HG03097 (cell line): ENCODE data around the gene SMPX.
A peak's percentile ranks its signal among the peaks of the same experiment; 100 is the strongest.
"Not testable (repeated sequence)": the region's sequence is repeated elsewhere in the genome, so short reads cannot be mapped to it uniquely, and the experiment has no call there.

Experiments
- ATAC-seq: cut with Tn5 transposase; IDR thresholded peaks from one replicate; pipeline ENCODE4 v1.9.1; 2021; ENCODE audit not compliant: unreplicated experiment, low FRiP score

SMPX gene

DNA sequence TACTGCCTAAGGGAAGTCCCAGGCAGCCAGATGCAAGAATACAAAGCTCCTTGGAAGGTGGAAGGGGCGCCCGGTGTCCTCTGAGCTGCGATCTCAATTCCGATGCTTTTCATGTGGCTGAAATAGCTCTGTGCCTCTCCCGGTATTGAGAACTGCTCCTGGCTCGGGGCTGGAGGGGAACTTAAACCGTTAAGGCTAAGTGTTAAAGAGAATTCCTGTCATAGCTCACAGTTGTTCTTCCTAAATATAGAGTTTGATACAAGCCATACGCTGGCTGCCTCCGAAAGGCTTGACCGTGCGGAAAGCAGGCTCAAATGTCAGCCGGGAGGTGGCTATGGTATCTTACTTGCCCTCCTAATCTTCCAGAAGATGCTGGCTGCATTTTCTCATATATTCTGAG, at the start of gene SMPX:
TSS of gene SMPX (minus strand) at position 157 of the 400 bp plus-strand sequence. CDS start 3,826 bp downstream, outside the sequence.
- no peak for ATAC-seq

DNA sequence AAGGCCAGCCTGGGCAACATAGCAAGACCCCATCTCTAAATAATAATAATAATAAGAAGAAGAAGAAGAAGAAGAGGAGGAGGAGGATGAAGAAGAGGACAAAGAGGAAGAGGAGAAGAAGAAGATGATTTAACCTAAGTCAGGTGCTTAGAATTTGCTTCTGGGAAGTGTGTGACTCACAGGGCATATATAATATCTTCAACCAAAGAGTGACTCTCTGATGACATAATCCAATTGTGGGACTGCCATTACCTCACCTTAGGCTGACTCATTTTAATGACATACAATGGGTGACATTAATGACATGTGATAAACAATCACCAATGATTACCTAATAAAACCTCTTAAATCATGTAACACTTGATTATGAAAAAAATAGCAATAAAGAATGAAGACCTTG, 48.8 kb upstream of the SMPX start:
- no peak for ATAC-seq

DNA sequence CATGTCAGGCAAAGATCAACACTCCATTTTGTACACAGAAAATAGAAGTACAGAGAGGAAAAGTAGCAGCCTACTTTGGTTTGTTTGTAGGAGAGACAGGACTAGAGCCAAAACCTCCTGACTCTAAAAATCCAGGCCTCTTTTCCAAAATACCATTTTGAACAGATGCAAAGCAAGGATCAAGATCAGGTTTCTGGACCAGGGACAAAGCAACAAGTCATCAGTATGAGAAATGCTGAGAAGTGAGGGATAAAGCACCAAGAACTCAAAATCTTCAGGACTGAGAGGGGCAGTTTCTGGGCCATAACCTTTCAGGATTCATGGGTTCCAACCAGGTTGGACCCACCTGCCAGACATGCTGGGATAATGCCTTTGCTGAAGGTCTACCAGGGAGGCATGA, 44.9 kb upstream of the SMPX start:
- ATAC-seq: no peak

GRCh38 chrX:21802054-21802670, 44.2 kb upstream of the SMPX start:
- no peak for ATAC-seq

GRCh38 chrX:21800344-21800770, 42.4 kb upstream of the SMPX start:
- ATAC-seq: no peak

- ATAC-seq: no peak
Measured at GRCh38 chrX:21799767-21800166, 41.9 kb upstream of the SMPX start.

GRCh38 chrX:21798677-21799219, 40.8 kb upstream of the SMPX start:
- ATAC-seq: no peak

DNA sequence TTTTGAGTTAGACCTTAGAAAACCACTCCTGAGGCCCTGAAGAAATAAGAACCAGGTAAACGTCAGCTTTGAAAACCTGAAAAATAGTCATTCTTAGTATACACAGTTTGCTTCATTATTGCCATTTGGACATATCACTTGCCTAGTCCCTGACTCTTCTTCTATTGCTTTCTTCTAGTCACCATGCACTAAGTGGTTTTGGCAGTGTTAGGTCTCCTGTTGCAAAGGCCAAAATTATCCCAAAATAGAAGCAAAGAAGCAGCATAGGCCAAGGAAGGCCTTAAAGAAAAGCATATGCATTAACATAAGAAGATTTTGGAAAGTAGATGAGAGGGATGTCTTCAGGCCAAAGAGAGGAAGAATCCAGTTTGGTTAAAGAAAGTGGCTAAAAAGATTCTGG, 24.1 kb upstream of the SMPX start:
- no peak for ATAC-seq

DNA sequence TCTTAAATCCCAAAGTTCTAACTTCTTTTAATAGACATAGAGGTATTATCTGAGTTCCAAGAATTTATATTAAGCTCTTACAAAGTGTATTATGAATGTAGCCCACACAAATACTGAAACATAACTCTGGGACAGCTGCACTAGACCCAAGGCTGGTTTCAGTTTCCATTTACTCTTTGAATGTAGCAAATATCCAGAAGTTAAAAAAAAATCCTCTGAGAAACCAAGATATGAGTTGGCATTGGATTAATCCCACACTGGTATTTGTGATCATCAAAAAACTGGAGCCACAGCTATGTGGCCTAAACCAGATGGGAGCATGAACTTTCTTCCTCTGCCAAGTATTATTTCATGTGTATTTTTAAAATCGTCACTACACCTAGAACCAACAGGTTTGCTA, 23.6 kb upstream of the SMPX start:
- peak; percentile 73 for ATAC-seq

DNA sequence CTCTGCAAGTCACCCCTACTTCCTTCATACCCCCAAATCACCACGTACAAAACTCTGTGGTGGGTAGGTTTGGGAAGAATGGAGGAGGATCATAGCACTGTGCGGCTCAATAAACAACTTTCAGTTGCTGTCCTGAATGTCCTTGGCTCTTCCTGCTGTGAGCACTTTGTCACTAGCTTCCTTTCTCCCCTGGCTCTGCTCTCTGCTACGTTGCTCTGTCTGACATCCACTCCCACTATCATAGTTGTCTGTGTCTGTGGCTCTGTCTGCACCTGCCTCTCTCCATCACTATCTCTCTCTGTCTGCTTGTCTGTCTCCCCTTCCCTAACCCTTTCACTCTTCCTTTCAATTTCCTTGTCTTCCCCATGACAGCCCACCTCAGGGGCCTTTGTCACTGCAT, 21.2 kb upstream of the SMPX start:
- no peak for ATAC-seq

- ATAC-seq: no peak
Measured at GRCh38 chrX:21778236-21778635, 20.3 kb upstream of the SMPX start.

DNA sequence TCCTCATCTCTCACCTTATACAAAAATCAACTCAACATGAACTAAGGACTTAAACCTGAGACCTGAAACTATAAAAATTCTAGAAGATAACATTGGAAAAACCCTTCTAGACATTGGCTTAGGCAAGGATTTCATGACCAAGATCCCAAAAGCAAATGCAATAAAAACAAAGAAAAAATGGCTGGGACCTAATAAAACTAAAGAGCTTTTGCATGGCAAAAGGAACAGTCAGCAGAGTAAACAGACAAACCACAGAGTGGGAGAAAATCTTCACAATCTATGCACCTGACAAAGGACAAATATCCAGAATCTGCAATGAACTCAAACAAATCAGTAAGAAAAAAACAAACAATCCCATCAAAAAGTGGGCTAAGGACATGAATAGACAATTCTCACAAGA, 17.2 kb upstream of the SMPX start:
- not testable (repeated sequence) for ATAC-seq

DNA sequence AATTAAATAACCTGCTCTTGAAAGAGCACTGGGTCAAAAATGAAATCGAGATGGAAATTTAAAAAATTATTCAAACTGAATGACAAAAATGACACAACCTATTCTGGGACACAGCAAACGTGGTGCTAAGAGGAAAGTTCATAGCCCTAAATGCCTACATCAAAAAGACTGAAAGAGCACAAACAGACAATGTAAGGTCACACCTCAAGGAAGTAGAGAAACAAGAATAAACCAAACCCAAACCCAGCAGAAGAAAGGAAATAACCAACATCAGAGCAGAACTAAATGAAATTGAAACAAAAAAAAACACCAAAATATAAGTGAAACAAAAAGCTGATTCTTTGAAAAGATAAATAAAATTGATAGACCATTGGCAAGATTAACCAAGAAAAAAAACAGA, 15.1 kb upstream of the SMPX start:
- ATAC-seq: not testable (repeated sequence)

- no peak for ATAC-seq
Measured at GRCh38 chrX:21770631-21771321, 12.9 kb upstream of the SMPX start.

DNA sequence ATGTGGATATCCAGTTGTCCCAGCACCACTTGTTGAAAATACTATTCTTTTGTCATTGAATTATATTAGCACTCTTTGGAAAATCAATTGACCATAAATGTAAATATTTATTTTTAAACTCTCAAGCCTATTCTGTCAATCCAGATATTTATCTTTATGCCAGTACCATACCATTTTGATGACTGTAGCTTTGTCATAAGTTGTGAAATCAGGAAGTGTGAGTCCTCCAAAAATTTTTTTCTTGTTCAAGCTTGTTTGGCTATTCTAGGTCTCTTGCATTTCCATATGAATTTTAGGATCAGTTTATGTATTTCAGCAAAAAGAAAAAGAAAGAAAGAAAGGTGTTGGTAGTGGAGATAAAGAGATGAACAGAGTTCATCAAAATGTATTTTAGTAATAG, 8.2 kb upstream of the SMPX start:
- ATAC-seq: no peak

DNA sequence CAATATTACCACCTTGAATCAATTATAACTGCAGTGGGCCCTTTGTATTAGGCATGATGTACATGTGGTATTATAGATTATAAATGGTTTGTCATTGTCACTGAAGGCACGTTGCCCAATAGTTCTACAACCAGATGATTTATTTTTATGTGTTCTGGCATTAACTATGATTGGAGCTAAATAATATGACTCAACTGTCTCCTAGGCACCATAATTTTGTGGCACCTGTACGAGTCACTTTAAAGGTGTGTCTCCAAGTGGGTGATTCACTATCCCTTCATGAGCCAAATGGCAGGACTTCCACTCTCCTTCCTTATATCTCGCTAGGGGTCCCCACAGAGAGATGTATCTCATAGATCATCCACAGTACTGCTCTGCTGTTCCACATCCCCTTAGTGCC, 6.1 kb upstream of the SMPX start:
- ATAC-seq: no peak

- ATAC-seq: no peak
Measured at GRCh38 chrX:21758488-21758887, 572 bp upstream of the SMPX start.

- ATAC-seq: no peak
Measured at GRCh38 chrX:21756785-21757529, 959 bp downstream of the SMPX start.

GRCh38 chrX:21749924-21750323, 8.0 kb downstream of the SMPX start:
- ATAC-seq: no peak

- ATAC-seq: no peak
Measured at GRCh38 chrX:21748235-21748634, 9.7 kb downstream of the SMPX start.

GRCh38 chrX:21747558-21747957, 10.4 kb downstream of the SMPX start:
- no peak for ATAC-seq
